HEK293 (cell line): ENCODE measurements around the gene WDFY2.

Experiments used
- CTCF ChIA-PET: fragments of 350-600 bp; formaldehyde crosslinking; extraction: SDS; loops from one replicate; lab custom pipeline; 2021; ENCODE audit warnings: antibody characterized with exemption; lab: Yijun Ruan, JAX
- POLR2A ChIA-PET: fragments of 300-600 bp; formaldehyde crosslinking; extraction: SDS; loops from one replicate; lab custom pipeline; 2020; ENCODE audit warnings: antibody characterized with exemption, inconsistent platforms; lab: Yijun Ruan, JAX
- H3K27ac ChIP-seq: fragments of 200-500 bp; sonication (Bioruptor generic); 2 replicates; pipeline ENCODE4 v1.5.1; 2014; ENCODE audit warnings: low read depth, low read length, control low read depth, inconsistent platforms; ENCODE audit errors: extremely low read depth
- H3K36me3 ChIP-seq, 2 experiments: fragments of 200-500 bp in 1 of 2; sonication (Bioruptor generic) in 1 of 2; 1 replicate in 1 of 2; 2 replicates in 1 of 2; pipeline ENCODE4 v1.5.1; 2014 to 2017; ENCODE audit warnings: inconsistent platforms in 2 of 2, low read length in 2 of 2; ENCODE audit not compliant: control insufficient read depth in 2 of 2, insufficient read depth in 1 of 2
- H3K4me1 ChIP-seq: fragments of 200-500 bp; sonication (Bioruptor generic); 2 replicates; pipeline ENCODE4 v1.5.1; 2014; ENCODE audit warnings: mild to moderate bottlenecking, low read length, inconsistent platforms; ENCODE audit not compliant: control insufficient read depth, insufficient read depth
- H3K4me3 ChIP-seq: 2 replicates; pipeline ENCODE4 v1.5.1; 2011; ENCODE audit warnings: low read depth, mild to moderate bottlenecking, control low read depth, low read length, moderate library complexity
- H3K9me3 ChIP-seq: fragments of 200-500 bp; sonication (Bioruptor generic); 2 replicates; pipeline ENCODE4 v1.5.1; 2014; ENCODE audit warnings: low read depth, low read length, inconsistent platforms; ENCODE audit not compliant: control insufficient read depth, insufficient read depth
- KLF17 ChIP-seq: fragments of 450-650 bp; formaldehyde crosslinking; IDR thresholded peaks from 2 replicates; pipeline ENCODE4 v1.5.1; 2016; ENCODE audit warnings: missing biosample characterization, missing genetic modification characterization
- MZF1 ChIP-seq: fragments of 450-650 bp; formaldehyde crosslinking; IDR thresholded peaks from 2 replicates; pipeline ENCODE4 v1.5.1; 2017; ENCODE audit warnings: missing biosample characterization, missing genetic modification characterization, borderline replicate concordance
- ZBTB6 ChIP-seq: fragments of 450-650 bp; formaldehyde crosslinking; IDR thresholded peaks from 2 replicates; pipeline ENCODE4 v1.5.1; 2017; ENCODE audit warnings: missing biosample characterization, missing genetic modification characterization
- ZBTB7A ChIP-seq: fragments of 450-650 bp; formaldehyde crosslinking; IDR thresholded peaks from 2 replicates; pipeline ENCODE4 v1.5.1; 2016; ENCODE audit warnings: low read depth, missing biosample characterization, missing genetic modification characterization
- ZFP37 ChIP-seq: fragments of 450-650 bp; formaldehyde crosslinking; IDR thresholded peaks from 2 replicates; pipeline ENCODE4 v1.5.1; 2016; ENCODE audit warnings: missing biosample characterization, missing genetic modification characterization
- ZNF19 ChIP-seq: fragments of 450-650 bp; formaldehyde crosslinking; IDR thresholded peaks from 2 replicates; pipeline ENCODE4; 2016; ENCODE audit warnings: missing biosample characterization, missing genetic modification characterization, low read depth
- ZNF292 ChIP-seq: fragments of 450-650 bp; formaldehyde crosslinking; IDR thresholded peaks from 2 replicates; pipeline ENCODE4 v1.5.1; 2016; ENCODE audit warnings: low read depth, missing biosample characterization, missing genetic modification characterization, borderline replicate concordance
- ZNF350 ChIP-seq: fragments of 450-650 bp; formaldehyde crosslinking; IDR thresholded peaks from 2 replicates; pipeline ENCODE4 v1.5.0; 2017; ENCODE audit warnings: missing biosample characterization, mild to moderate bottlenecking, missing genetic modification characterization
- ZNF416 ChIP-seq: fragments of 450-650 bp; formaldehyde crosslinking; IDR thresholded peaks from 2 replicates; pipeline ENCODE4 v1.5.1; 2016; ENCODE audit warnings: missing biosample characterization, missing genetic modification characterization
- ZNF426 ChIP-seq: fragments of 450-650 bp; formaldehyde crosslinking; IDR thresholded peaks from 2 replicates; pipeline ENCODE4 v1.5.1; 2017; ENCODE audit warnings: missing biosample characterization, missing genetic modification characterization, mild to moderate bottlenecking, inconsistent platforms, moderate library complexity
- ZNF449 ChIP-seq: fragments of 450-650 bp; formaldehyde crosslinking; IDR thresholded peaks from 2 replicates; pipeline ENCODE4 v1.5.1; 2017; ENCODE audit warnings: missing biosample characterization, mild to moderate bottlenecking, missing genetic modification characterization, moderate library complexity
- ZNF530 ChIP-seq: fragments of 450-650 bp; formaldehyde crosslinking; IDR thresholded peaks from 2 replicates; pipeline ENCODE4 v1.5.1; 2016; ENCODE audit warnings: low read depth, missing biosample characterization, missing genetic modification characterization
- ZNF558 ChIP-seq: fragments of 450-650 bp; formaldehyde crosslinking; IDR thresholded peaks from 2 replicates; pipeline ENCODE4 v1.5.1; 2016; ENCODE audit warnings: missing biosample characterization, missing genetic modification characterization
- ZNF561 ChIP-seq: fragments of 450-650 bp; IDR thresholded peaks from 2 replicates; pipeline ENCODE4 v1.5.1; 2018; ENCODE audit warnings: missing biosample characterization, missing genetic modification characterization, borderline replicate concordance
- ZNF585B ChIP-seq: fragments of 450-650 bp; formaldehyde crosslinking; IDR thresholded peaks from 2 replicates; pipeline ENCODE4 v1.5.1; 2016; ENCODE audit warnings: missing biosample characterization, missing genetic modification characterization
- ZNF677 ChIP-seq: fragments of 450-650 bp; IDR thresholded peaks from 2 replicates; pipeline ENCODE4 v1.5.0; 2018; ENCODE audit warnings: missing biosample characterization, mild to moderate bottlenecking, missing genetic modification characterization, moderate library complexity
- ZNF707 ChIP-seq: fragments of 450-650 bp; formaldehyde crosslinking; IDR thresholded peaks from 2 replicates; pipeline ENCODE4 v1.5.1; 2016; ENCODE audit warnings: missing biosample characterization, missing genetic modification characterization
- ZSCAN18 ChIP-seq: fragments of 450-650 bp; formaldehyde crosslinking; IDR thresholded peaks from 2 replicates; pipeline ENCODE4 v1.5.1; 2016; ENCODE audit warnings: missing biosample characterization, missing genetic modification characterization
- TF ChIP-seq, protein P1 (sequence below): fragments of 450-650 bp; formaldehyde crosslinking; IDR thresholded peaks from 2 replicates; pipeline ENCODE4 v1.5.1; 2016; ENCODE audit warnings: missing biosample characterization, missing genetic modification characterization
- TF ChIP-seq, protein P2 (sequence below): fragments of 450-650 bp; formaldehyde crosslinking; conservative IDR thresholded peaks from 2 replicates; pipeline ENCODE4 v1.5.1; 2016; ENCODE audit warnings: low read depth, missing biosample characterization, missing genetic modification characterization

WDFY2 gene

GRCh38 chr13:51577690-51578089 lies 6.6 kb upstream of the WDFY2 start:
- POLR2A ChIA-PET, result no interaction called here

DNA sequence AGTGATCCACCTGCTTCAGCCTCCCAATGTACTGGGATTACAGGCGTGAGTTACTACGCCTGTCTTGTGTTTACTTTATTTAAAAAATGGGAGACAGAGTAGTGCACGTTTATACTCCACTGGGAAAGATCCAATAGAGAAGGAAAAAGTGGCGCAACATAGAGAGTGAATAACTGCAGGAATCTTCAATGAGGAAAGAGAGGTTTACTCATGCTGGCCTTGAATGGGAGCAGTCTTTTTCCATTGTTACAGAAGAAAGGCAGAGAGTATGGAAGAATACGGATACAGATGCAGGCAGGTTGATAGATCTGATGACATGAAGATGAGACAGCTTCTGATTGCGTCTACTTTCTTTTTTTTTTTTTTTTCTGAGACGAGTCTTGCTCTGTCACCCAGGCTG lies 4.6 kb upstream of the WDFY2 start:
- H3K9me3 ChIP-seq, result no peaks in the 10 kb centered on the region
- H3K4me1 ChIP-seq, result no peaks in the 10 kb centered on the region
- no peak overlapping the region for H3K27ac ChIP-seq
- H3K4me3 ChIP-seq, result no peak overlapping the region
- H3K36me3 ChIP-seq, result no peaks in the 10 kb centered on the region
- POLR2A ChIA-PET, result no interaction called here
- CTCF ChIA-PET, result interaction anchor here (0.7 kb wide), 1 partner anchor 23 kb away, joined by 3 read pairs; no protein-coding TSS in a partner anchor
- TF ChIP-seq ZNF530 (tag by site-specific recombination) (no peak), ZNF707 (tag by site-specific recombination) (no peak), MZF1 (tag by site-specific recombination) (no peak), ZBTB6 (tag by site-specific recombination) (no peak), ZNF416 (no peak)

More at GRCh38 chr13:51577690-51578089, 6.6 kb upstream of the WDFY2 start:
- no peak for TF ChIP-seq ZNF449
- TF ChIP-seq ZNF677, result no peak
- TF ChIP-seq ZNF292 (tag by site-specific recombination), result no peak
- no peak for TF ChIP-seq ZNF558 (tag by site-specific recombination)
- no peak for TF ChIP-seq KLF17 (tag by site-specific recombination)
- no peak for TF ChIP-seq ZNF561 (tag by site-specific recombination)
- no peak for TF ChIP-seq ZFP37
- TF ChIP-seq ZNF350 (tag by site-specific recombination), result no peak
- TF ChIP-seq ZNF585B (tag by site-specific recombination), result no peak
- no peak for TF ChIP-seq ZNF426 (tag by site-specific recombination)
- no peak for TF ChIP-seq ZBTB7A (tag by site-specific recombination)
- TF ChIP-seq ZNF19 (tag by site-specific recombination), result no peak
- CTCF ChIA-PET, result no interaction called here
- H3K36me3 ChIP-seq, result no peaks in the 10 kb centered on the region
- no peaks in the 10 kb centered on the region for H3K9me3 ChIP-seq
- no peak overlapping the region for H3K27ac ChIP-seq
- H3K4me3 ChIP-seq, result no peak overlapping the region
- H3K4me1 ChIP-seq, result no peaks in the 10 kb centered on the region

GRCh38 chr13:51581148-51581820 lies 3.0 kb upstream of the WDFY2 start:
- POLR2A ChIA-PET, result interaction anchor here (1.8 kb wide), 1 partner anchor 128 kb away, joined by 11 read pairs; the partner anchor contains the start of gene INTS6
- TF ChIP-seq, protein P1, sequence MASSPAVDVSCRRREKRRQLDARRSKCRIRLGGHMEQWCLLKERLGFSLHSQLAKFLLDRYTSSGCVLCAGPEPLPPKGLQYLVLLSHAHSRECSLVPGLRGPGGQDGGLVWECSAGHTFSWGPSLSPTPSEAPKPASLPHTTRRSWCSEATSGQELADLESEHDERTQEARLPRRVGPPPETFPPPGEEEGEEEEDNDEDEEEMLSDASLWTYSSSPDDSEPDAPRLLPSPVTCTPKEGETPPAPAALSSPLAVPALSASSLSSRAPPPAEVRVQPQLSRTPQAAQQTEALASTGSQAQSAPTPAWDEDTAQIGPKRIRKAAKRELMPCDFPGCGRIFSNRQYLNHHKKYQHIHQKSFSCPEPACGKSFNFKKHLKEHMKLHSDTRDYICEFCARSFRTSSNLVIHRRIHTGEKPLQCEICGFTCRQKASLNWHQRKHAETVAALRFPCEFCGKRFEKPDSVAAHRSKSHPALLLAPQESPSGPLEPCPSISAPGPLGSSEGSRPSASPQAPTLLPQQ (tag by site-specific recombination), result no peak
- TF ChIP-seq ZSCAN18 (tag by site-specific recombination), result no peak
- TF ChIP-seq, protein P2, sequence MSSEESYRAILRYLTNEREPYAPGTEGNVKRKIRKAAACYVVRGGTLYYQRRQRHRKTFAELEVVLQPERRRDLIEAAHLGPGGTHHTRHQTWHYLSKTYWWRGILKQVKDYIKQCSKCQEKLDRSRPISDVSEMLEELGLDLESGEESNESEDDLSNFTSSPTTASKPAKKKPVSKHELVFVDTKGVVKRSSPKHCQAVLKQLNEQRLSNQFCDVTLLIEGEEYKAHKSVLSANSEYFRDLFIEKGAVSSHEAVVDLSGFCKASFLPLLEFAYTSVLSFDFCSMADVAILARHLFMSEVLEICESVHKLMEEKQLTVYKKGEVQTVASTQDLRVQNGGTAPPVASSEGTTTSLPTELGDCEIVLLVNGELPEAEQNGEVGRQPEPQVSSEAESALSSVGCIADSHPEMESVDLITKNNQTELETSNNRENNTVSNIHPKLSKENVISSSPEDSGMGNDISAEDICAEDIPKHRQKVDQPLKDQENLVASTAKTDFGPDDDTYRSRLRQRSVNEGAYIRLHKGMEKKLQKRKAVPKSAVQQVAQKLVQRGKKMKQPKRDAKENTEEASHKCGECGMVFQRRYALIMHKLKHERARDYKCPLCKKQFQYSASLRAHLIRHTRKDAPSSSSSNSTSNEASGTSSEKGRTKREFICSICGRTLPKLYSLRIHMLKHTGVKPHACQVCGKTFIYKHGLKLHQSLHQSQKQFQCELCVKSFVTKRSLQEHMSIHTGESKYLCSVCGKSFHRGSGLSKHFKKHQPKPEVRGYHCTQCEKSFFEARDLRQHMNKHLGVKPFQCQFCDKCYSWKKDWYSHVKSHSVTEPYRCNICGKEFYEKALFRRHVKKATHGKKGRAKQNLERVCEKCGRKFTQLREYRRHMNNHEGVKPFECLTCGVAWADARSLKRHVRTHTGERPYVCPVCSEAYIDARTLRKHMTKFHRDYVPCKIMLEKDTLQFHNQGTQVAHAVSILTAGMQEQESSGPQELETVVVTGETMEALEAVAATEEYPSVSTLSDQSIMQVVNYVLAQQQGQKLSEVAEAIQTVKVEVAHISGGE (tag by site-specific recombination), result no peak

More at GRCh38 chr13:51581148-51581820, 3.0 kb upstream of the WDFY2 start:
- H3K4me3 ChIP-seq, result no peak overlapping the region
- CTCF ChIA-PET, result no interaction called here
- H3K9me3 ChIP-seq, result no peaks in the 10 kb centered on the region
- no peak overlapping the region for H3K27ac ChIP-seq
- no peaks in the 10 kb centered on the region for H3K36me3 ChIP-seq
- no peaks in the 10 kb centered on the region for H3K4me1 ChIP-seq
